A549 (cell line): Measurements from ENCODE around the gene LITAFD.

Experiments
- CTCF ChIP-seq: fragments of >200 bp; sonication (Bioruptor Twin); formaldehyde crosslinking; IDR thresholded peaks from 3 replicates; pipeline ENCODE4 v1.5.1; 2016
- ESRRA ChIP-seq: fragments of 150-350 bp; IDR thresholded peaks from 2 replicates; pipeline ENCODE4 v1.6.1; 2014; ENCODE audit warnings: mild to moderate bottlenecking, low read length, borderline replicate concordance
- HMGXB4 ChIP-seq: fragments of 250-450 bp; sonication (Bioruptor Pico); IDR thresholded peaks from 2 replicates; pipeline ENCODE4 v1.5.0; 2021; ENCODE audit warnings: mild to moderate bottlenecking, moderate library complexity, borderline replicate concordance
- MAX ChIP-seq: IDR thresholded peaks from 2 replicates; pipeline ENCODE4 v1.6.1; 2012
- PBX3 ChIP-seq: IDR thresholded peaks from 2 replicates; pipeline ENCODE4 v1.6.1; 2012
- RFX5 ChIP-seq: fragments of 450-650 bp; IDR thresholded peaks from 2 replicates; pipeline ENCODE4 v1.7.1; 2014; ENCODE audit warnings: antibody characterized with exemption, mild to moderate bottlenecking, moderate library complexity
- SMC3 ChIP-seq: fragments of >200 bp; sonication (Bioruptor Twin); formaldehyde crosslinking; IDR thresholded peaks from 3 replicates; pipeline ENCODE4 v1.6.1; 2018; ENCODE audit warnings: inconsistent platforms

- no peak for TF ChIP-seq CTCF
- no peak for TF ChIP-seq RFX5
- TF ChIP-seq MAX = no peak
- no peak for TF ChIP-seq HMGXB4 (CRISPR knock-in tag)
- TF ChIP-seq SMC3 = no peak
- TF ChIP-seq PBX3 = no peak
- no peak for TF ChIP-seq ESRRA
These were observed at the start of gene LITAFD for GRCh38 chr16:8882041-8882617.
